Neural progenitor cell (in vitro differentiated cells): ENCODE data around the gene SPINK13.

Experiments used
- EZH2phosphoT487 ChIP-seq: fragments of 200-600 bp; sonication (generic); IDR thresholded peaks from 2 replicates; pipeline ENCODE4 v1.6.1; 2017; ENCODE audit warnings: antibody characterized with exemption
- TF ChIP-seq, protein P1 (sequence below): fragments of 200-600 bp; sonication (generic); IDR thresholded peaks from 2 replicates; pipeline ENCODE4 v1.5.1; 2017; ENCODE audit warnings: antibody characterized with exemption, mild to moderate bottlenecking

DNA sequence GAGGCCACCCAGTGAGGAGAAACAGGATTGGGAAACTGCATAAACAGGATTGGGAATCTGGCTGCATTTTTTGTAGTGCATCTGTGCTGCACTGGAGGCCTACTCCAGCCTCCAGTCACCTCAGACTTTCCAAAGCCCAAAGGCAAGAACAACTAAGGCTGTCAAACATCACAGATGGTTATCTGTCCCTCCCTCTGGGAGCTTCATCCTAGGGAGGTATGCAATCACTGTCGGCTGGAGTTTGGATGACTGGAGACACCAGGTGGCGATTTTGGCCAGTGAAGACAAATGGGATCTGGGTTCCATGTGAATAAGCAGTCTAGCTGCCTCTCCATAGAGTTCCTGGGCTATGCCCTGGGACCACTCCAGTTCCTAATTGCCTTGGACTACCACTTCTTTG lies 9.3 kb upstream of the SPINK13 start:
- TF ChIP-seq, protein P1, sequence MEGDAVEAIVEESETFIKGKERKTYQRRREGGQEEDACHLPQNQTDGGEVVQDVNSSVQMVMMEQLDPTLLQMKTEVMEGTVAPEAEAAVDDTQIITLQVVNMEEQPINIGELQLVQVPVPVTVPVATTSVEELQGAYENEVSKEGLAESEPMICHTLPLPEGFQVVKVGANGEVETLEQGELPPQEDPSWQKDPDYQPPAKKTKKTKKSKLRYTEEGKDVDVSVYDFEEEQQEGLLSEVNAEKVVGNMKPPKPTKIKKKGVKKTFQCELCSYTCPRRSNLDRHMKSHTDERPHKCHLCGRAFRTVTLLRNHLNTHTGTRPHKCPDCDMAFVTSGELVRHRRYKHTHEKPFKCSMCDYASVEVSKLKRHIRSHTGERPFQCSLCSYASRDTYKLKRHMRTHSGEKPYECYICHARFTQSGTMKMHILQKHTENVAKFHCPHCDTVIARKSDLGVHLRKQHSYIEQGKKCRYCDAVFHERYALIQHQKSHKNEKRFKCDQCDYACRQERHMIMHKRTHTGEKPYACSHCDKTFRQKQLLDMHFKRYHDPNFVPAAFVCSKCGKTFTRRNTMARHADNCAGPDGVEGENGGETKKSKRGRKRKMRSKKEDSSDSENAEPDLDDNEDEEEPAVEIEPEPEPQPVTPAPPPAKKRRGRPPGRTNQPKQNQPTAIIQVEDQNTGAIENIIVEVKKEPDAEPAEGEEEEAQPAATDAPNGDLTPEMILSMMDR = no peak
- no peak for TF ChIP-seq EZH2phosphoT487
